Measurements from ENCODE around the gene M6PR. TPM values are rescaled to one million over a fixed set of nuclear protein-coding genes. Genes with fewer than 3 reads are reported as not detected.

Gene M6PR
- polyA plus RNA-seq, 1 experiment, result 106 TPM

- CTCF ChIA-PET, result no interaction called here
These were observed 30.7 kb upstream of the M6PR start for GRCh38 chr12:8980137-8980536.

GRCh38 chr12:8970432-8970831 is 21.0 kb upstream of the M6PR start:
- ChIA-PET POLR2A (no interaction called here), CTCF (no interaction called here)
- DNase-seq (ENCODE audit: low read depth), result no peak
- H3K4me3 ChIP-seq (ENCODE audit: low read depth, low read length), result no peak overlapping the region
- H3K27me3 ChIP-seq (ENCODE audit: control insufficient read depth, insufficient read depth, low read length), result no peaks in the 10 kb centered on the region
- no peak for TF ChIP-seq CTCF (IDR thresholded peaks at IDR 0.05; ENCODE audit: insufficient read depth, low read depth, low read length)
- H3K36me3 ChIP-seq (ENCODE audit: control insufficient read depth, insufficient read depth, low read length), result no peaks in the 10 kb centered on the region

More at GRCh38 chr12:8980137-8980536, 30.7 kb upstream of the M6PR start:
- Histone ChIP-seq H3K36me3 (ENCODE audit: control insufficient read depth, insufficient read depth, low read length) (no peaks in the 10 kb centered on the region), H3K27me3 (ENCODE audit: control insufficient read depth, insufficient read depth, low read length) (no peaks in the 10 kb centered on the region), H3K4me3 (ENCODE audit: low read depth, low read length) (no peak overlapping the region)
- no peak for TF ChIP-seq CTCF (IDR thresholded peaks at IDR 0.05; ENCODE audit: insufficient read depth, low read depth, low read length)
- POLR2A ChIA-PET, result no interaction called here
- no peak for DNase-seq (ENCODE audit: low read depth)

DNA sequence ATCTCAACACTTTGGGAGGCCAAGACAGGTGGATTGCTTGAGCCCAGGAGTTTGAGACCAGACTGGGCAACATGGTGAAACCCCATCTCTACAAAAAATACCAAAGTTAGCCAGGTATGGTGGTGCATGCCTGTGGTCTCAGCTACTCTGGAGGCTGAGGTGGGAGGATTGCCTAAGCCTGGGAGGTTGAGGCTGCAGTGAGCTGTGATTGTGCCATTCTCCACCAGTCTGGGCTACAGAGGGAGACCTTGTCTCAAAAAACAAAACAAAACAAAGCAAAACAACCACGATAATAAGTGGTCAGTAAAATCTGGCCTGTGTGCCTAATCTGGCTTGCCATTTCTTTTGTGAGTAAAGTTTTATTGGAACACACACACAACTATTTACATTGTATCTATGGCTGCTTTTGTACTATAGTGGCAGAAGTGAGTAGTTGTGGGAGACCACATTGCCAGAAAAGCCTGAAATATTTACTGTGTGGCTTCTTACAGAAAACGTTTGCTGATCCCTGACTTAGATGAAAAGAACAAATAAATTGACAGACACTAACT is 20.5 kb upstream of the M6PR start:
- no peaks in the 10 kb centered on the region for H3K36me3 ChIP-seq (ENCODE audit: control insufficient read depth, insufficient read depth, low read length)
- no peak for DNase-seq (ENCODE audit: low read depth)
- TF ChIP-seq CTCF (IDR thresholded peaks at IDR 0.05; ENCODE audit: insufficient read depth, low read depth, low read length), result no peak
- no peak overlapping the region for H3K4me3 ChIP-seq (ENCODE audit: low read depth, low read length)
- POLR2A ChIA-PET, result no interaction called here
- CTCF ChIA-PET, result no interaction called here
- H3K27me3 ChIP-seq (ENCODE audit: control insufficient read depth, insufficient read depth, low read length), result no peaks in the 10 kb centered on the region

- Histone ChIP-seq H3K27me3 (ENCODE audit: control insufficient read depth, insufficient read depth, low read length) (no peaks in the 10 kb centered on the region), H3K4me3 (ENCODE audit: low read depth, low read length) (no peak overlapping the region), H3K36me3 (ENCODE audit: control insufficient read depth, insufficient read depth, low read length) (no peaks in the 10 kb centered on the region)
- POLR2A ChIA-PET, result no interaction called here
- CTCF ChIA-PET, result no interaction called here
- no peak for TF ChIP-seq CTCF (IDR thresholded peaks at IDR 0.05; ENCODE audit: insufficient read depth, low read depth, low read length)
- DNase-seq (ENCODE audit: low read depth), result no peak
These were observed 19.3 kb upstream of the M6PR start for GRCh38 chr12:8968761-8969160.

DNA sequence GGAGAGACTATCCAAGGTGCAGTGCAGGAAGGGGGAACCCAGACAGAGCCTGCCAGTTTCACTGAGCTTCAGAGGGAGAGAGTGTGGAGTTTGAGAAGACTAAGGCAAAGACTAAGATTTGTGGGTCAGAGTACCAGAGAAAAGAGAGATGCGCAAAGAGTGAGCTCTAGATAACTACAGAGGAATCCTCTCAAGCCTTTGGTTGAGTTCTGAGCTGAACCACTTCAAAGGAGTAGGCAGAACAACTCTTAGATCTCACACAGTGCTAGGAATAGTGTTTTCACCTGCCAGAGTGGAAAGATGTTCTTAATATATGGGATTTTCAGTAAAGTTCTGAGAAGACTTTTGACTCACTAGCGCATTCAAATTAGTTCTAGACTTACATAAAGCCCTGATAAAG is 10.7 kb upstream of the M6PR start:
- no peaks in the 10 kb centered on the region for H3K36me3 ChIP-seq (ENCODE audit: control insufficient read depth, insufficient read depth, low read length)
- CTCF ChIA-PET, result no interaction called here
- TF ChIP-seq CTCF (IDR thresholded peaks at IDR 0.05; ENCODE audit: insufficient read depth, low read depth, low read length), result no peak
- no peak for DNase-seq (ENCODE audit: low read depth)
- no peaks in the 10 kb centered on the region for H3K27me3 ChIP-seq (ENCODE audit: control insufficient read depth, insufficient read depth, low read length)
- no peak overlapping the region for H3K4me3 ChIP-seq (ENCODE audit: low read depth, low read length)
- POLR2A ChIA-PET, result no interaction called here
